Fibroblast of the aortic adventitia (primary cell): ENCODE measurements around the gene FAM9A. TPM values are rescaled to one million over a fixed set of nuclear protein-coding genes. Genes with fewer than 3 reads are reported as not detected.

ENCODE experiments used
- DNase-seq: peaks from one replicate; pipeline ENCODE4 v3.0.0-alpha.2; 2010; ENCODE audit warnings: low read depth
- H3K4me3 ChIP-seq: 2 replicates; pipeline ENCODE4 v1.5.1; 2011; ENCODE audit warnings: low read depth, mild to moderate bottlenecking, control low read depth, low read length, moderate library complexity
- CTCF ChIP-seq: IDR thresholded peaks from 2 replicates; pipeline ENCODE4 v1.5.1; 2011; ENCODE audit warnings: mild to moderate bottlenecking, low read length, control low read depth, inconsistent platforms; ENCODE audit not compliant: insufficient read depth
- total RNA-seq: library from RNA; depleted of rRNA; stranded (reverse); fragments of >200 nt; gene quantifications from 2 replicates; pipeline ENCODE4 v1.2.3, GENCODE V29; 2012; ENCODE audit warnings: low replicate concordance

Gene FAM9A
- not detected in 2 replicates for total RNA-seq

- no peak for TF ChIP-seq CTCF
- DNase-seq, result no peak
- H3K4me3 ChIP-seq, result no peak within 1 kb of the TSS
Observed at GRCh38 chrX:8801041-8801599, at the start of gene FAM9A. TSS of gene FAM9A (minus strand) at chrX:8801383. CDS start at chrX:8800171, 1,212 bp downstream.

GRCh38 chrX:8850478-8850877 lies 49.3 kb upstream of the FAM9A start:
- TF ChIP-seq CTCF, result no peak
- no peak for DNase-seq
- no peak overlapping the region for H3K4me3 ChIP-seq

GRCh38 chrX:8849945-8850344 lies 48.8 kb upstream of the FAM9A start:
- TF ChIP-seq CTCF, result no peak
- H3K4me3 ChIP-seq, result no peak overlapping the region
- no peak for DNase-seq

GRCh38 chrX:8849458-8849857 lies 48.3 kb upstream of the FAM9A start:
- TF ChIP-seq CTCF, result no peak
- no peak for DNase-seq
- no peak overlapping the region for H3K4me3 ChIP-seq

GRCh38 chrX:8848911-8849310 lies 47.7 kb upstream of the FAM9A start:
- peak; percentile 20 for DNase-seq
- no peak overlapping the region for H3K4me3 ChIP-seq
- no peak for TF ChIP-seq CTCF

GRCh38 chrX:8848441-8848840 lies 47.3 kb upstream of the FAM9A start:
- no peak overlapping the region for H3K4me3 ChIP-seq
- DNase-seq, result peak; percentile 7

More at GRCh38 chrX:8848441-8848840, 47.3 kb upstream of the FAM9A start:
- TF ChIP-seq CTCF, result no peak
